HG02970 (cell line): ENCODE results near the gene PODXL2.
"Not testable (repeated sequence)": the region's sequence is repeated elsewhere in the genome, so short reads cannot be mapped to it uniquely, and the experiment has no call there.

Experiments used
- ATAC-seq: cut with Tn5 transposase; IDR thresholded peaks from one replicate; pipeline ENCODE4 v1.9.1; 2021; ENCODE audit warnings: mild to moderate bottlenecking, moderate library complexity, moderate number of reproducible peaks; ENCODE audit not compliant: unreplicated experiment, low FRiP score

Gene PODXL2

GRCh38 chr3:127702151-127702578 lies 73.2 kb downstream of the PODXL2 start:
- no peak for ATAC-seq

DNA sequence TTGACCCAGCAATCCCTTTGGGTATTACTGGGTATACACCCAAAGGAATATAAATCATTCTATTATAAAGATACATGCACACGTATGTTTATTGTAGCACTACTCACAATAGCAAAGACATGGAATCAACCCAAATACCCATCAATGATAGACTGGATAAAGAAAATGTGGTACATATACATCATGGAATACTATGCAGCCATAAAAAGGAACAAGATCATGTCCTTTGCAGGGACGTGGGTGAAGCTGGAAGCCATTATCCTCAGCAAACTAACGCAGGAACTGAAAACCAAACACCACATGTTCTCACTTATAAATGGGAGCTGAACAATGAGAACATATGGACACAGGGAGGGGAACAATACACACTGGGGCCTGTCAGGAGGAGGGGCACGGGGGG lies 75.9 kb downstream of the PODXL2 start:
- ATAC-seq = not testable (repeated sequence)

GRCh38 chr3:127706312-127706711 lies 77.3 kb downstream of the PODXL2 start:
- no peak for ATAC-seq

DNA sequence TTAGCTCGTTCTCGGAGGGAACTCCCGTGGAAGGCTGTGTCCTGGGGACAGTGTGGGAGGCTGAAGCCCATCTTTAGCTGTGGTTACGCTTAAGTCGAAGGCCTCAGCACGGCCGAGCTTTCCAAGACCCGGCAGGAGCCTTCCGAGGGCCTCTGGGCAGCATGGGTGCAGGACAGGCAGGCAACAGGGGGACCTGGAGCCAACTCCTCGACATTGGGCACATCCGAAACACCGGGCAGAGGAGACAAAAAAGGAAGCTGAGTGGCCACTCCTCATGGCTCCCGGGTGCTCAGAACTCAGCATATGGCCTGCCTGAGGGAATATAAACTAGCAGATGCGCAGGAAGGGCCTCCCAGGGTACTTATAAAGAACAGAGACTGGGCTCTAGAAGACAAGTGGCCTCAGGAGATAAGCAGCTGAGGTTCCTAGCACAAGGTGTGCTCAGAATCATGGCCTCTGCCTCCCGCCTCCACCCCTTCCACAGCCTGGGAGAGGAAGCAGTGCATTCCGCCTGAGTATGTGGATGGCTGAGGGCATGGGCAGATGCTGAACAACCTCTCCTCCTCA lies 77.9 kb downstream of the PODXL2 start:
- ATAC-seq = no peak

DNA sequence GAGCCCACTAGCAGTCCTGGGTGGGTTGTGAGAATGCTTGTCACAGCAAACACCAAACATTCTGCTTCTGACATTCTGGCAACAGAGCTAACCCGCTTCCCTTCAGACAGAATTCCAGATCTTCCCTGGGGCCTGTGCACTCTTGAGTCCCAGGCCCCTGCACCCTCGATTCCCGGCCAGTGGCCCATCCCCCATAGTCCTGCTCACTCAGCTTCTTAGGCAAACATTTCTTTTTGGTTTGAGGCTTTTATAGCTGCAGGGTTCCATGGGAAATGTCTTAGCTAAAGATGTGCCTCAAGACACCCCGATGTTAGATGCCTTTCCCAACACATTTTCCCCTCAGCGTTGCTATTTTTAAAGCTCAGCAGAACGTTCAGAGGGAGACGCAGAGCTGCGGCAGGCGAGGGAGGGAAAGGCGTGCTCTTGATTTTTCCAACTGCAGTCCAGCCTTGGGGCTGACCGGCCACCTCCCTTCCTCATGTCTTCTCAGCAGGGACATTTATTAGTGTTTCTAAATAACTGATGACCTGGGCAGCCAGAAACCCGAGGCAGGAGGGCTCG lies 78.9 kb downstream of the PODXL2 start:
- ATAC-seq = no peak

DNA sequence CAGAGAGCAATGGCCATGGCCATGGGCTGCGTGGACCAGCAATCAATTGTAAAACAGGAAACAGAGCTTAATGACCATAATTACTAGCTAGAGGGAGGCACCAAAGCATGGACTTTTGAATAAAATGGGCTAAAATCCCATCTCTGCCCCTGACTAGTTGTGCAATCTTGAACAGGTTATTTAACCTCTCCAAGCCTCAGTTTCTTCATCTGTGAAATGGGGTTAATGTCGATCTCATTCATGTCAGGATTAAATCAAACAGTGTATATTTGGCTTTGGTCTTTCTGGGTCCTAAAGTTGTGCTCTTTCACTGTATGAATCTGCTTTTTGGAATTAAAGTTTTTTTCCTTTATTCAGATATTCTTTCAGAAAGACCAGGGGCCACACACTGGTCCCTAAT lies 79.9 kb downstream of the PODXL2 start:
- ATAC-seq = no peak

DNA sequence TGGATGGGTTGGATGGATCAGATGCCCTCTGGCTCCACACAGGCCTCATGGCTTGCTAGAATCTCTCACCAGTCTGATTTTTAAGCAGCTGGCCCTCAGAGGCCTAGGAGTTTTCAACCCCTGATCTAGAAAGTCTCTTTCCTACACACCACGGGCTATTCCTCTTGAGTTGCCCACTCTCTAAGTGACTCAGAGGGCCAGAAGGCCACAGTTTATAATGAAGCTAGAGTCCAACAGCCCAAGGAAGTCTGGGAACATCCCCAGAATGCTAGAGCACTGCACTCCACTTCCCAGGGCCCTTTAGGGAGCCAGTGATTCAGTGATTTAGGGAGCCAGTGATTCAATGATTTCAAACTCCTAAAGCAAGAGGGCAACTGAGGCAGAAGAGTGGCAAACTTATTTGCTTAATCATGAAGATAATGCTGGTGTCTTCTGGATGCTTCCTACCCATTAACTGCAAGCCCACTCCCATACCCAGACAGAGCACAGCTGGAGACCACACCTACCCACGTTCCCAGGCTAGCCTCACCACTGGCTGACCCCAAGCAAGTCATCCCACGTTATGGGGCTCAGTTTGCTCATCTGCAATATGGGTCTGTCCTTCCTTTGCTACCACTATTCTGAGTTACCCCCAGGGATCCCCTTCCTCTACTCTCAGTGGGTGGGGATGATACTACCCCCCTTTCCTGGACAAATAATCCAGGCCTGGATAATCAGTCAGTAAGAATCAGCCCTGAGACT lies 80.5 kb downstream of the PODXL2 start:
- no peak for ATAC-seq

- no peak for ATAC-seq
These were observed 81.4 kb downstream of the PODXL2 start for GRCh38 chr3:127710155-127710941.

DNA sequence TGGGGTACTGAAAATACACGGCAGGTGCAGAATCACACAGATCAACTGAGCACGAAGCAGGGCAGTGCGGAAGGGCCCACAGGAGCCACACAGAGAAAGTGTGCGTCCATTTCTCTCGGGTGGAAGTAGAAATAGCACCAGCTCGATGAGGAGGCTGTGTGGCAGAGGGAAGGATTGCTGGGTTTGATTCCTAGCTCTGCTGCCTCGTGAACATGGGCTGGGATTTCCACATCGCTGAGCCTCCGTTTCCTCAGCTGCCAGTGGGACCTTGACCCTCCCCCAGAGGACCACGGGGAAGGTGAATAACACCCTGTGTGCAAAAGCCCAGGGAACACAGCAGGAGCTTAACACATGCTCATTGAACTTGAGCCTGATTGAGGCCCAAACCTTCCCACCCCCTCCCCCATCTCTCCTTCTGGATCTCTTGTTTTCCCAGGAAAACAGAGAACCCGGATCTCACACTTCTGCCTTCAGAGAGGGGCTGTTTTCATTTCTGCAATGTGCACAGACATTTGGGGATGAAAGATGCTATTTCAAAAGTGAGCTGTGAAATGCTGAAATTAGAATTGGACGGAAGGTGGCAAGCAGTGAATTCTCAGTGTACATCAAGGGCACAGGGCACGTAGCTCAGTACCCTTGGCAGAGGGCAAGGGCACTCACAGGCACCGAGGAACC lies 82.2 kb downstream of the PODXL2 start:
- no peak for ATAC-seq

GRCh38 chr3:127711896-127712295 lies 82.9 kb downstream of the PODXL2 start:
- no peak for ATAC-seq

DNA sequence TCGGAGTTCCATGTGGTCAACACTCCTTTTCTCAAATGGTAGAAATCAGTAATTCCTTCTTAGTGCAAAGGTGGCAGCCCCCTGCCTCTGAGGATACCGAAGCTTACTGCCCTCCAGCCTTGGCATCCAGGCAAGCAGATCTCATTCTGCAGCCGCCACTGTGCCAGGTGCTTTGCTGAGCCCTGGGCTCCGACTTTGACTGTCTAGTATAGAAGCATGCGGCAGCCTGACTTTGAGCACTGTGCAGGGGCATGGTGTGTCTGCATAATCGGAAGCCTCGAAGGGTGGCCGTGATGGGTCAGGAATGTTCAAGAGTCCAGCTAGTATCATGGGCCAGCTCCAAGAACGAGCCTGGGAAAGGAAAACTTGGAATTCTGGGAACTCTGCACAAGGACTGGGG lies 83.5 kb downstream of the PODXL2 start:
- ATAC-seq = no peak

DNA sequence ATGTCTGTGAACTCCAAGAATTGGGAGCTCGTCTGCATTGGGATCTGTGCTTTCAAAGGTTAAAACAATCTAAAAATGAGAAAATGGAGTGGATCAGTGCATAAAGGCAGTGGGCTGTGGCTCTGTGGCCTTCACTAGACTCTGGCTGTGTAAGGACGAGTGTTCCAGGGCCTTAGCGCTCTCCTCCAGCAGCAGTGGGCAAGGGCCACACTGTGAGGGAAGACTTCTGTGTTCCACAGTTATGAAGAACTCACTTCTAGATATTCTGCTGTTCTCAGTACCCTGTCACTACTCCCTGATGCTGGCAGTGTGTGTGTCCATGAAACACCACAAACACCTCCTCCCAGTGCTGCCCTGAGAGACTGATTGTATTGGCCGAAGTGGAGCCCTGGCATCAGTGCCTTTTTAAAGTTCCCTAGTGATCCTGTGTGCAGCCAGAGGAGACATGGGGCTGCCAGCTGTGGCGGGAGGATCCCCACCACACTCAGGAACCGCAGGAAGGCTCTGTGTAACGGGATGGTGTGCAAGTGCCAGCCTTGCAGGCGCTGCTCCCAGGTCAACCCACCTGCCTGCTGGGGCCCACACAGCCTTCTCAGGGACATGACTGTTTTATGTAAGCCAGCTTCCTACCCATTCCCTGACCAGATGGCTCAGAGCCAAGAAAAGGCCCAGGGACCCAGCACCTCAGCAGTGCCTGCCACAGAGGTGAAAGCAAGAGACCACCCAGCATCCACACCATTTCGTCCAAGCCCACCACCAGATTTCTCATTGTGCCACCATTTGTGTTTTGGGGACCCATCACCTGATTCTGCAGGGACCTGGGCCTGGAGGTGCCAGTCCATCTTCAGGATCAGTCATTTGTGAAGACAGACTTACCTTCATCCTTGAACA lies 84.1 kb downstream of the PODXL2 start:
- no peak for ATAC-seq

- no peak for ATAC-seq
These were observed 85.2 kb downstream of the PODXL2 start for GRCh38 chr3:127714125-127714571.

DNA sequence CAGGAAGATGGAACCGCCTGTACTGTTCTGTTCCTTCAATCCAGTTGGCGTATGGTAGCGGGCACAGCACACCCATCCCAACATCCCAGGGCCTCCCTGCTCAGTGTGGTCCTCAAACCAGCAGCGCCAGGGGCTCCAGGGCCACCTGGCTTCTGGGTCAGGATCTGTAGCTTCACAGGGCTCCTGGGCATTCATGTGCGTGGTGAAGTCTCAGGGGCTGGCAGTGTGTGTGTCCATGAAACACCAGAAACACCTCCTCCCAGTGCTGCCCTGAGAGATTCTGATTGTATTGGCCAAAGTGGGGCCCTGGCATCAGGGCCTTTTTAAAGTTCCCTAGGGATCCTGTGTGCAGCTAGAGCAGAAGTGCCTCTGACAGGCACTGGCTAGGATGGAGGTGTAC lies 85.9 kb downstream of the PODXL2 start:
- no peak for ATAC-seq

- no peak for ATAC-seq
These were observed 86.5 kb downstream of the PODXL2 start for GRCh38 chr3:127715532-127715931.

GRCh38 chr3:127716384-127716783 lies 87.4 kb downstream of the PODXL2 start:
- no peak for ATAC-seq

- no peak for ATAC-seq
These were observed 88.6 kb downstream of the PODXL2 start for GRCh38 chr3:127717357-127718244.

GRCh38 chr3:127718245-127718915 lies 89.4 kb downstream of the PODXL2 start:
- no peak for ATAC-seq
